GM18526 (cell line): ENCODE data around the gene RSKR.

Source experiments
- POLR2A ChIP-seq: IDR thresholded peaks from 3 replicates; pipeline ENCODE4 v1.6.1; 2011; ENCODE audit not compliant: insufficient read length; ENCODE audit errors: extremely low read depth

The RSKR gene

DNA sequence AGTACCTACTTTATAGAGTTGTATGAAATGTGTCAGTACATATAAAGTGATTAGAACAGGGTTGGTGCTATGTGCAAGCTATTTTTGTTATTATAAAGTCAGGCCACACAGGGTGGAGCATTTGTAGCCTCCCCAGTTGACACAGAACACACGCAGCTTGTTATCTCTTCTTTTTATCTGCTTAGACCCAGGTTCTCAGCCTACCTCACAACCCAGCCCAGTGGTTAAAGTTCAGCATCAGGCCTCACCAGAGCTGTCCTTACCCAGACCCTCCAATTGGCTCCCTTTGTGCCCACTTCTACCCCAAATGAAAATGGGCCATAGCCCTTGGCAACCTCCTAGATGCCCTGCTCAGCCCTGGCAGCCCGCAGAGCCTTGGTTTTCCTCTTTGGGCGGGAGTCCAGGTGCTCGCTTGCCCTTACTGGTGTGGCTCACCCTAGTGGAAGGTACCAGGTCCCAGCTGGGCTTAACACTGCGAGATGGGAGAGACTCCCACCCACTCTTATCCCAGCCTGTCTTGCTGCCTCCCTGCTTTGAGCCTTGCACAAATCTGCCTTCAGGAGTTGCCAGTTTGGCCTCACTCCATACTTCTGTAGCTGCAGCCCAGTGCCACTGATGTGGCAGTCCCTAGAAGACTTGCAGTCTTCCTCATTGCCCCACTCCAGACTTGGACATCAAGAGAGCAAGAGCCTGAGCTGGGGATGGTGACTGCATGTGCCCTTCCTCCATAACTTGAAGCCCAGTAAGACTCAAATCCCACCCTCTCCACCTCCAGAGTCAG lies 41.5 kb downstream of the RSKR start:
- TF ChIP-seq POLR2A, result no peak

DNA sequence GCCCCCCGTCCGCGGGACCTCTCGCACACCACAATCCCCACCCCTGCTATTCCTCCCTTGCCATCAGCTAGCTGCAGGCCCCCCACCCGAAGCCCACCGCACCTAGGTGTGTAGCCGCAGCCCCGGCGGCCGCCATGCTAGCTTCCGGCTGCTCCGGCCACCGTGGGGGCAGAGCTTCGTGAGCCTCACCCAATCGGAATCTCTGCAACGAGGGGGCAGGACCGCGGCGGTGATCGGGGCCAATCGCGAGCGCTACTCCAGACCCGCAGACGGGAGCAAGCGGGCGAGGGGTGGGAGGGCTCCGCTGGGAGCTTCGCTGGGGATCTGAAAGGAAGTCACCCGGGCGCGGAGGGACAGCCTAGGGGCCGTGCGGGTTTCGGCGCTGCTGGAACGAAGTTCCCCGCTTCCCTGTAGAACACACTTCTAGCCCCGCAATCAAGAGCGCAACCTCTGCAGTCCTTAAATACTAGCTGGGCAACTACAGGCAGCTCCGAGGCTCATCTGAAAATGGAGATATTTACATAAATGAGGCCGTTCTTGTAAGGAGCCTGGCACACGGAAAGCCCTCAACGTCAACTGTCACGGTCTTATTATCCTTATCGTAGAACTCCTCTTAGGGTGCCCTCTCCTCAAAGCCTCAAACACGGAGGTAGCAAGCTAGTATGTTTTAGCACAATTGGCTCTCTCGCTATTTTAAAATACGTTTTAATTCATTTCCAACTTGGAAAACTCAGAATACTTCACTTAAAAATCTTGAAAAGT lies 42.4 kb downstream of the RSKR start, which contains the start of gene PIGS:
Gene PIGS (minus strand): TSS at position 164 of the 762 bp plus-strand sequence. CDS start 28 bp downstream, at position 136.
- peak; percentile 86 for TF ChIP-seq POLR2A

GRCh38 chr17:28570716-28571360 lies 43.1 kb downstream of the RSKR start:
- TF ChIP-seq POLR2A, result no peak

GRCh38 chr17:28569446-28569845 lies 44.5 kb downstream of the RSKR start:
- TF ChIP-seq POLR2A, result no peak

DNA sequence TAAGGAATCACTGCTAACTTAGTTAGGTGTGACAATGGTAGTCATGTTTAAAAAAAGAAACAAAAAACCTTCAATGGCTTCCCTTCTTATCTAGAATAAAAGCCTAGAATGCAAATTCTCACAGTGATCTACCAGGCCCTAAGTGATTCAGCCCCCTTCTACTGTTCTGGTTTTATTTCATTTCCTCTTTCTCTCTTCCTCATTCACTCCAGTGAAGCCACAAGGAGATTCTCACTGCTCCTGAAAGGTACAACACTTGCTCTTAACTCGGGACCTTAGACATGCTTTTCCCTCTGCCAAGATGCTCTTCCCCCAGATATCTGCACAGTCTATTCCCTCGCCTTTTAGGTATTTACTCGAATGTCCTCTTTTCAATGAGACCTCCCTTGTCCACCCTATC lies 46.4 kb downstream of the RSKR start:
- TF ChIP-seq POLR2A, result no peak

DNA sequence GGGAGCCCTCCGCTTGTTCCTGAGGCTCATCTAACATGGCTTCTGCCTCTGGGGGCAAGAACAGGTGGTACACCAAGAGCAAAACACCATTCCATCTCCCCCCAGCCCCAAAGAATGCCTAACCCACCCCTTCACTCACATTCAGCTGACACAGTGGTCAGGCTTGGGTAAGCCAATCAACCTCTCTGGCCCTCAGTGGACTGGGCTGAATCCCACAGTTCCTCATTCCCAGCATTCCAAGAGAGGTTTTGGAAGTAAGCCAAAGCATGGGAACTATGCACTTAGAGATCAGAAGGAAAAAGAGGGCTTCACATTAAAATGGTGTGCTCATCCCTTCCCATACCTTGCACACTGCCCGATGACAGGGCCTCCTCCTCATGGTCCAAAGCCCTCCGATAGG lies 50.5 kb downstream of the RSKR start:
- no peak for TF ChIP-seq POLR2A
